ENCODE results near the gene SP110. TPM values are rescaled to one million over a fixed set of nuclear protein-coding genes. Genes with fewer than 3 reads are reported as not detected.

The SP110 gene
- total RNA-seq, 1 experiment from 2014 or later, result 0.75 TPM

GRCh38 chr2:230135130-230135525 lies 84.7 kb downstream of the SP110 start:
- H3K9me3 ChIP-seq, result no peaks in the 10 kb centered on the region
- H3K36me3 ChIP-seq (ENCODE audit: control insufficient read depth, insufficient read depth, low read length), result no peaks in the 10 kb centered on the region
- intact Hi-C loops (cut with micrococcal nuclease; ENCODE audit: unreplicated experiment), result no loop called here
- H3K27me3 ChIP-seq (replicated peaks; ENCODE audit: control insufficient read depth, insufficient read depth, low read length), result no peaks in the 10 kb centered on the region
- no peak for TF ChIP-seq CTCF (IDR thresholded peaks at IDR 0.05; ENCODE audit: insufficient read depth in 1 of 2, low read depth in 1 of 2, low read length in 1 of 2, severe bottlenecking in 1 of 2, unreplicated experiment in 1 of 2)
- CTCF ChIA-PET, result no interaction called here
- H3K9me3 Mint-ChIP-seq (ENCODE audit: unreplicated experiment), result peaks cover 5% of the 10 kb centered on the region
- no TSS peak for BruUV-seq (replicated peaks)
- no peaks in the 10 kb centered on the region for H3K36me3 Mint-ChIP-seq (ENCODE audit: insufficient read depth, unreplicated experiment)
- no peak overlapping the region for H3K4me3 Mint-ChIP-seq (ENCODE audit: unreplicated experiment)
- DNase-seq, result no peak
- H3K4me1 Mint-ChIP-seq (ENCODE audit: low read depth, unreplicated experiment), result no peaks in the 10 kb centered on the region
- no peak overlapping the region for H3K27ac Mint-ChIP-seq (ENCODE audit: unreplicated experiment)
- H3K4me1 ChIP-seq, result no peaks in the 10 kb centered on the region
- POLR2A ChIA-PET, result no interaction called here
- peaks cover 3% of the 10 kb centered on the region for H3K27me3 Mint-ChIP-seq (ENCODE audit: insufficient read depth, unreplicated experiment)
- H3K4me3 ChIP-seq (ENCODE audit: low read depth, low read length), result no peak overlapping the region

- H3K36me3 ChIP-seq (ENCODE audit: control insufficient read depth, insufficient read depth, low read length), result no peaks in the 10 kb centered on the region
- H3K36me3 Mint-ChIP-seq (ENCODE audit: insufficient read depth, unreplicated experiment), result no peaks in the 10 kb centered on the region
- no peaks in the 10 kb centered on the region for H3K9me3 Mint-ChIP-seq (ENCODE audit: unreplicated experiment)
- no peaks in the 10 kb centered on the region for H3K4me1 ChIP-seq
- CTCF ChIA-PET, result no interaction called here
- DNase-seq, result no peak
- no peak overlapping the region for H3K4me3 ChIP-seq (ENCODE audit: low read depth, low read length)
- H3K27me3 ChIP-seq (replicated peaks; ENCODE audit: control insufficient read depth, insufficient read depth, low read length), result no peaks in the 10 kb centered on the region
- H3K9me3 ChIP-seq, result no peaks in the 10 kb centered on the region
- H3K27me3 Mint-ChIP-seq (ENCODE audit: insufficient read depth, unreplicated experiment), result no peaks in the 10 kb centered on the region
- no TSS peak for BruUV-seq (replicated peaks)
- no peaks in the 10 kb centered on the region for H3K4me1 Mint-ChIP-seq (ENCODE audit: low read depth, unreplicated experiment)
- H3K4me3 Mint-ChIP-seq (ENCODE audit: unreplicated experiment), result no peak overlapping the region
- intact Hi-C loops (cut with micrococcal nuclease; ENCODE audit: unreplicated experiment), result no loop called here
- TF ChIP-seq CTCF (IDR thresholded peaks at IDR 0.05; ENCODE audit: insufficient read depth in 1 of 2, low read depth in 1 of 2, low read length in 1 of 2, severe bottlenecking in 1 of 2, unreplicated experiment in 1 of 2), result no peak
- POLR2A ChIA-PET, result no interaction called here
- H3K27ac Mint-ChIP-seq (ENCODE audit: unreplicated experiment), result no peak overlapping the region
These were observed 85.2 kb downstream of the SP110 start for GRCh38 chr2:230134496-230135129.

GRCh38 chr2:230131366-230131765 lies 88.4 kb downstream of the SP110 start:
- Histone ChIP-seq H3K4me1 (no peaks in the 10 kb centered on the region), H3K36me3 (ENCODE audit: control insufficient read depth, insufficient read depth, low read length) (no peaks in the 10 kb centered on the region), H3K27me3 (replicated peaks; ENCODE audit: control insufficient read depth, insufficient read depth, low read length) (no peaks in the 10 kb centered on the region), H3K9me3 (no peaks in the 10 kb centered on the region), H3K4me3 (ENCODE audit: low read depth, low read length) (no peak overlapping the region)
- ChIA-PET CTCF (no interaction called here), POLR2A (no interaction called here)
- Mint-ChIP-seq H3K4me3 (ENCODE audit: unreplicated experiment) (no peak overlapping the region), H3K36me3 (ENCODE audit: insufficient read depth, unreplicated experiment) (no peaks in the 10 kb centered on the region), H3K4me1 (ENCODE audit: low read depth, unreplicated experiment) (no peaks in the 10 kb centered on the region), H3K27ac (ENCODE audit: unreplicated experiment) (no peak overlapping the region), H3K27me3 (ENCODE audit: insufficient read depth, unreplicated experiment) (no peaks in the 10 kb centered on the region), H3K9me3 (ENCODE audit: unreplicated experiment) (no peaks in the 10 kb centered on the region)
- no peak for TF ChIP-seq CTCF (IDR thresholded peaks at IDR 0.05; ENCODE audit: insufficient read depth in 1 of 2, low read depth in 1 of 2, low read length in 1 of 2, severe bottlenecking in 1 of 2, unreplicated experiment in 1 of 2)
- DNase-seq, result no peak
- no TSS peak for BruUV-seq (replicated peaks)
- intact Hi-C loops (cut with micrococcal nuclease; ENCODE audit: unreplicated experiment), result no loop called here

Data from Caco-2 (cell line).